ENCODE results near the gene TEX53. TPM values are rescaled to one million over a fixed set of nuclear protein-coding genes. Genes with fewer than 3 reads are reported as not detected.

Gene TEX53
- polyA plus RNA-seq, 1 of the 3 experiments (the other 2 are of a cell fraction): not detected

- no peaks in the 10 kb centered on the region for H3K9me3 ChIP-seq
- H3K9me2 ChIP-seq: no peaks in the 10 kb centered on the region
- H3K4me2 ChIP-seq: no peak overlapping the region
- H4K20me1 ChIP-seq (ENCODE audit: insufficient read depth): no peaks in the 10 kb centered on the region
- POLR2A ChIA-PET: no interaction called here
- H3K36me3 ChIP-seq (replicated peaks in 1 of 2; ENCODE audit: control insufficient read depth in 1 of 2, insufficient read depth in 2 of 2, low read length in 1 of 2): no peaks in the 10 kb centered on the region
- TF ChIP-seq USF2 (IDR thresholded peaks at IDR 0.05; ENCODE audit: borderline replicate concordance, low read depth, low read length) (no peak), FOSL2 (IDR thresholded peaks at IDR 0.05; ENCODE audit: borderline replicate concordance, low read depth) (no peak), ELF1 (IDR thresholded peaks at IDR 0.05) (no peak), YY1 (IDR thresholded peaks at IDR 0.05; ENCODE audit: low read depth) (no peak), MEF2A (IDR thresholded peaks at IDR 0.05; ENCODE audit: borderline replicate concordance, low read depth) (no peak), SMC3 (IDR thresholded peaks at IDR 0.05; ENCODE audit: low read depth, low read length) (no peak), RXRA (IDR thresholded peaks at IDR 0.05; ENCODE audit: borderline replicate concordance, low read depth) (no peak), POLR2AphosphoS5 (IDR thresholded peaks at IDR 0.05; ENCODE audit: low read depth, low read length) (no peak), FOXM1 (IDR thresholded peaks at IDR 0.05; ENCODE audit: low read depth) (no peak), NRF1 (IDR thresholded peaks at IDR 0.05; ENCODE audit: low read depth, low read length) (no peak), SIN3A (IDR thresholded peaks at IDR 0.05; ENCODE audit: borderline replicate concordance, low read depth, low read length) (no peak), RCOR1 (IDR thresholded peaks at IDR 0.05; ENCODE audit: low read length) (no peak), GATA2 (CRISPR knock-in tag; IDR thresholded peaks at IDR 0.05) (no peak), USF1 (IDR thresholded peaks at IDR 0.05; ENCODE audit: borderline replicate concordance, low read depth) (no peak), TCF12 (IDR thresholded peaks at IDR 0.05) (no peak), CHD2 (IDR thresholded peaks at IDR 0.05; ENCODE audit: low read length, partially characterized antibody) (no peak)
- TF ChIP-seq, protein P1, sequence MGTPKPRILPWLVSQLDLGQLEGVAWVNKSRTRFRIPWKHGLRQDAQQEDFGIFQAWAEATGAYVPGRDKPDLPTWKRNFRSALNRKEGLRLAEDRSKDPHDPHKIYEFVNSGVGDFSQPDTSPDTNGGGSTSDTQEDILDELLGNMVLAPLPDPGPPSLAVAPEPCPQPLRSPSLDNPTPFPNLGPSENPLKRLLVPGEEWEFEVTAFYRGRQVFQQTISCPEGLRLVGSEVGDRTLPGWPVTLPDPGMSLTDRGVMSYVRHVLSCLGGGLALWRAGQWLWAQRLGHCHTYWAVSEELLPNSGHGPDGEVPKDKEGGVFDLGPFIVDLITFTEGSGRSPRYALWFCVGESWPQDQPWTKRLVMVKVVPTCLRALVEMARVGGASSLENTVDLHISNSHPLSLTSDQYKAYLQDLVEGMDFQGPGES (IDR thresholded peaks at IDR 0.05; ENCODE audit: low read depth, low read length): no peak
- DNase-seq: no peak
- 92% methylated on average over 3 of the region's 3 CpGs for WGBS (ENCODE audit: low lambda C conversion rate)
- CTCF ChIA-PET: interaction anchor here (0.7 to 5.6 kb wide), 15 partner anchors 9 to 836 kb away, joined by 3 to 42 read pairs (median 4); no protein-coding TSS in a partner anchor
- H3K27me3 ChIP-seq (ENCODE audit: insufficient read depth): no peaks in the 10 kb centered on the region
- no peak overlapping the region for H3K9ac ChIP-seq
- H3K4me3 ChIP-seq (ENCODE audit: low read depth in 2 of 2, low read length in 1 of 2): no peak overlapping the region
- peaks cover 0 to 13% of the 10 kb centered on the region in 2 experiments; a peak in 2 of 4 replicates for H3K4me1 ChIP-seq (ENCODE audit: control insufficient read depth in 1 of 2, insufficient read depth in 2 of 2, low read depth in 1 of 2, low read length in 1 of 2)
- H3K79me2 ChIP-seq (ENCODE audit: insufficient read depth): no peaks in the 10 kb centered on the region
- peaks cover 34% of the 10 kb centered on the region for H3F3A ChIP-seq (replicated peaks; ENCODE audit: insufficient read depth)
- H2AFZ ChIP-seq (ENCODE audit: low read depth): no peak overlapping the region
- H3K27ac ChIP-seq (ENCODE audit: low read depth in 2 of 2, low read length in 1 of 2): no peak overlapping the region
These were observed 25.2 kb upstream of the TEX53 start for GRCh38 chr9:114682846-114683245.
